SK-N-SH (cell line): ENCODE results near the gene PARP8.

Source experiments
- POLR2AphosphoS5 ChIP-seq: IDR thresholded peaks from 2 replicates; pipeline ENCODE4 v1.6.1; 2012; ENCODE audit warnings: low read depth, low read length
- TCF12 ChIP-seq: IDR thresholded peaks from 2 replicates; pipeline ENCODE4 v1.4.0; 2012

DNA sequence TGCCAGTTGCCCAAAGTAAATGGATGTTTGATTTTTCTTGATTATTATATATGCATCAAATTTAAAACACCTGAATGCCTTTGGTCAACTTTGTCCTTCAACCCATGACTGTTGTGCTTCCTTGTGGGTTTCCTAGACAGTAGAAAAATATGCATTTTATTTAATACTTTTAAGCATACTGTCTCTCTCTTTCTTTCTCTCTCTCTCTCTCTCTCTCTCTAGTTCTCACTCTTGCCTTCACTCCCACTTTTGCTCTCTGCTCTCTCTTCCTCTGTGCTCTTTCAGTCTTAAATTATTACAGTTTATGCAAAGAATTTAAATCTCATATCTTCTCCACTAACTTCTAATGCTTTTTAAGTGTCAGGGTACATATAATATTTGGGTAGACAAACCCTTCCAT, 173.0 kb downstream of the PARP8 start:
- no peak for TF ChIP-seq TCF12
- TF ChIP-seq POLR2AphosphoS5: no peak
